ENCODE data around the gene LTBR. TPM values are rescaled to one million over a fixed set of nuclear protein-coding genes. Genes with fewer than 3 reads are reported as not detected.

LTBR gene
- total and polyA plus RNA-seq, 10 of the 15 experiments (the other 5 are each of a cell fraction or from before 2014, with no cell fraction given), result 0.24 to 0.44 TPM; not detected in 8

DNA sequence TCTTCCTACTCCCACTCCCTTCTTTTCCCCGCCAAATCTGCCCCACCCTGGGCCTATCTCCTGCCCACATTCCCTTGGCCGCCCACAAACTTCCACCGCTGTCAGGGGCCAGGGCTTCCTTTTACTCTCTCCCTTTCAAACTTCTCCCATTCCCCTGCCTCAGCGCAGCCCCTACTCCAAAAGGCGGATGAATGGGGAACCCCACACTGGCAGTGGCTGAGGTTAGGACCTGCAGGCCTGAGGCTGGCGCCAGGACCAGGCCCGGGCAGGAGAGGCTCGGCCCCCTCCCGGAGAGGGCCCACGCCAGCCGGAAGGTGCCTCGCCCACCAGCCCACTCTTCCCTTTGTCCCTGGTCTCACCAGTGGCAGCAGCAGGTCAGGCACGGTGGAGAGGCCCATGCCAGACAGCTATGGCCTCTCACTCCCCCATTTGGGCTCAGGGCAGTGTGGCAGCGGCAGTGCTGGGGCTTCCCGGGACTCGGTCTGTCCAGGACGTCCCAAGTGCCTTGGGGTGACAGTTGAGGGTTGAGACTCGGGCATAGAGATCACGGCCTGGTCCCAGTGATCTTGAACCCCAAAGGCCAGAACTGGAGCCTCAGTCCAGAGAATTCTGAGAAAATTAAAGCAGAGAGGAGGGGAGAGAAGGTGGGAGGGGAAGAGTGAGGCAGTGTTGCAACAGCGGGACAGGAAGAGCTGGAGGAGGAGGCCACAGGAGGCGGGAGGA is 42.4 kb upstream of the LTBR start, which contains the start of gene TNFRSF1A (continued):
- TF ChIP-seq, protein P1, sequence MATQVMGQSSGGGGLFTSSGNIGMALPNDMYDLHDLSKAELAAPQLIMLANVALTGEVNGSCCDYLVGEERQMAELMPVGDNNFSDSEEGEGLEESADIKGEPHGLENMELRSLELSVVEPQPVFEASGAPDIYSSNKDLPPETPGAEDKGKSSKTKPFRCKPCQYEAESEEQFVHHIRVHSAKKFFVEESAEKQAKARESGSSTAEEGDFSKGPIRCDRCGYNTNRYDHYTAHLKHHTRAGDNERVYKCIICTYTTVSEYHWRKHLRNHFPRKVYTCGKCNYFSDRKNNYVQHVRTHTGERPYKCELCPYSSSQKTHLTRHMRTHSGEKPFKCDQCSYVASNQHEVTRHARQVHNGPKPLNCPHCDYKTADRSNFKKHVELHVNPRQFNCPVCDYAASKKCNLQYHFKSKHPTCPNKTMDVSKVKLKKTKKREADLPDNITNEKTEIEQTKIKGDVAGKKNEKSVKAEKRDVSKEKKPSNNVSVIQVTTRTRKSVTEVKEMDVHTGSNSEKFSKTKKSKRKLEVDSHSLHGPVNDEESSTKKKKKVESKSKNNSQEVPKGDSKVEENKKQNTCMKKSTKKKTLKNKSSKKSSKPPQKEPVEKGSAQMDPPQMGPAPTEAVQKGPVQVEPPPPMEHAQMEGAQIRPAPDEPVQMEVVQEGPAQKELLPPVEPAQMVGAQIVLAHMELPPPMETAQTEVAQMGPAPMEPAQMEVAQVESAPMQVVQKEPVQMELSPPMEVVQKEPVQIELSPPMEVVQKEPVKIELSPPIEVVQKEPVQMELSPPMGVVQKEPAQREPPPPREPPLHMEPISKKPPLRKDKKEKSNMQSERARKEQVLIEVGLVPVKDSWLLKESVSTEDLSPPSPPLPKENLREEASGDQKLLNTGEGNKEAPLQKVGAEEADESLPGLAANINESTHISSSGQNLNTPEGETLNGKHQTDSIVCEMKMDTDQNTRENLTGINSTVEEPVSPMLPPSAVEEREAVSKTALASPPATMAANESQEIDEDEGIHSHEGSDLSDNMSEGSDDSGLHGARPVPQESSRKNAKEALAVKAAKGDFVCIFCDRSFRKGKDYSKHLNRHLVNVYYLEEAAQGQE (IDR thresholded peaks at IDR 0.05; ENCODE audit: low read depth, low read length), result no peak
- no peak for TF ChIP-seq NFIC (IDR thresholded peaks at IDR 0.05; ENCODE audit: low read depth, low read length)
- TF ChIP-seq, protein P2, sequence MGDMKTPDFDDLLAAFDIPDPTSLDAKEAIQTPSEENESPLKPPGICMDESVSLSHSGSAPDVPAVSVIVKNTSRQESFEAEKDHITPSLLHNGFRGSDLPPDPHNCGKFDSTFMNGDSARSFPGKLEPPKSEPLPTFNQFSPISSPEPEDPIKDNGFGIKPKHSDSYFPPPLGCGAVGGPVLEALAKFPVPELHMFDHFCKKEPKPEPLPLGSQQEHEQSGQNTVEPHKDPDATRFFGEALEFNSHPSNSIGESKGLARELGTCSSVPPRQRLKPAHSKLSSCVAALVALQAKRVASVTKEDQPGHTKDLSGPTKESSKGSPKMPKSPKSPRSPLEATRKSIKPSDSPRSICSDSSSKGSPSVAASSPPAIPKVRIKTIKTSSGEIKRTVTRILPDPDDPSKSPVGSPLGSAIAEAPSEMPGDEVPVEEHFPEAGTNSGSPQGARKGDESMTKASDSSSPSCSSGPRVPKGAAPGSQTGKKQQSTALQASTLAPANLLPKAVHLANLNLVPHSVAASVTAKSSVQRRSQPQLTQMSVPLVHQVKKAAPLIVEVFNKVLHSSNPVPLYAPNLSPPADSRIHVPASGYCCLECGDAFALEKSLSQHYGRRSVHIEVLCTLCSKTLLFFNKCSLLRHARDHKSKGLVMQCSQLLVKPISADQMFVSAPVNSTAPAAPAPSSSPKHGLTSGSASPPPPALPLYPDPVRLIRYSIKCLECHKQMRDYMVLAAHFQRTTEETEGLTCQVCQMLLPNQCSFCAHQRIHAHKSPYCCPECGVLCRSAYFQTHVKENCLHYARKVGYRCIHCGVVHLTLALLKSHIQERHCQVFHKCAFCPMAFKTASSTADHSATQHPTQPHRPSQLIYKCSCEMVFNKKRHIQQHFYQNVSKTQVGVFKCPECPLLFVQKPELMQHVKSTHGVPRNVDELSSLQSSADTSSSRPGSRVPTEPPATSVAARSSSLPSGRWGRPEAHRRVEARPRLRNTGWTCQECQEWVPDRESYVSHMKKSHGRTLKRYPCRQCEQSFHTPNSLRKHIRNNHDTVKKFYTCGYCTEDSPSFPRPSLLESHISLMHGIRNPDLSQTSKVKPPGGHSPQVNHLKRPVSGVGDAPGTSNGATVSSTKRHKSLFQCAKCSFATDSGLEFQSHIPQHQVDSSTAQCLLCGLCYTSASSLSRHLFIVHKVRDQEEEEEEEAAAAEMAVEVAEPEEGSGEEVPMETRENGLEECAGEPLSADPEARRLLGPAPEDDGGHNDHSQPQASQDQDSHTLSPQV (IDR thresholded peaks at IDR 0.05), result no peak
- no peak for TF ChIP-seq IRF4 (IDR thresholded peaks at IDR 0.05; ENCODE audit: low read depth, low read length)
- TF ChIP-seq MXI1 (IDR thresholded peaks at IDR 0.05; ENCODE audit: low read depth, low read length), result 0 out of 2 replicates have a peak, but pooled peaks have one; percentile 25
- peak; percentile 41 for TF ChIP-seq YY1 (IDR thresholded peaks at IDR 0.05; ENCODE audit: low read depth, low read length)
- TF ChIP-seq, protein P3, sequence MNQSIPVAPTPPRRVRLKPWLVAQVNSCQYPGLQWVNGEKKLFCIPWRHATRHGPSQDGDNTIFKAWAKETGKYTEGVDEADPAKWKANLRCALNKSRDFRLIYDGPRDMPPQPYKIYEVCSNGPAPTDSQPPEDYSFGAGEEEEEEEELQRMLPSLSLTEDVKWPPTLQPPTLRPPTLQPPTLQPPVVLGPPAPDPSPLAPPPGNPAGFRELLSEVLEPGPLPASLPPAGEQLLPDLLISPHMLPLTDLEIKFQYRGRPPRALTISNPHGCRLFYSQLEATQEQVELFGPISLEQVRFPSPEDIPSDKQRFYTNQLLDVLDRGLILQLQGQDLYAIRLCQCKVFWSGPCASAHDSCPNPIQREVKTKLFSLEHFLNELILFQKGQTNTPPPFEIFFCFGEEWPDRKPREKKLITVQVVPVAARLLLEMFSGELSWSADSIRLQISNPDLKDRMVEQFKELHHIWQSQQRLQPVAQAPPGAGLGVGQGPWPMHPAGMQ (IDR thresholded peaks at IDR 0.05; ENCODE audit: borderline replicate concordance), result no peak
- no peak for TF ChIP-seq RCOR1 (conservative IDR thresholded peaks at IDR 0.05; ENCODE audit: low read depth, low read length)
- TF ChIP-seq TCF12 (IDR thresholded peaks at IDR 0.05; ENCODE audit: low read depth, low read length), result no peak
- TF ChIP-seq, protein P4, sequence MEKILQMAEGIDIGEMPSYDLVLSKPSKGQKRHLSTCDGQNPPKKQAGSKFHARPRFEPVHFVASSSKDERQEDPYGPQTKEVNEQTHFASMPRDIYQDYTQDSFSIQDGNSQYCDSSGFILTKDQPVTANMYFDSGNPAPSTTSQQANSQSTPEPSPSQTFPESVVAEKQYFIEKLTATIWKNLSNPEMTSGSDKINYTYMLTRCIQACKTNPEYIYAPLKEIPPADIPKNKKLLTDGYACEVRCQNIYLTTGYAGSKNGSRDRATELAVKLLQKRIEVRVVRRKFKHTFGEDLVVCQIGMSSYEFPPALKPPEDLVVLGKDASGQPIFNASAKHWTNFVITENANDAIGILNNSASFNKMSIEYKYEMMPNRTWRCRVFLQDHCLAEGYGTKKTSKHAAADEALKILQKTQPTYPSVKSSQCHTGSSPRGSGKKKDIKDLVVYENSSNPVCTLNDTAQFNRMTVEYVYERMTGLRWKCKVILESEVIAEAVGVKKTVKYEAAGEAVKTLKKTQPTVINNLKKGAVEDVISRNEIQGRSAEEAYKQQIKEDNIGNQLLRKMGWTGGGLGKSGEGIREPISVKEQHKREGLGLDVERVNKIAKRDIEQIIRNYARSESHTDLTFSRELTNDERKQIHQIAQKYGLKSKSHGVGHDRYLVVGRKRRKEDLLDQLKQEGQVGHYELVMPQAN (conservative IDR thresholded peaks at IDR 0.05), result peak; percentile 65; the same call in 1 of the 2 replicates
- TF ChIP-seq CREB1 (IDR thresholded peaks at IDR 0.05; ENCODE audit: low read depth), result no peak
- TF ChIP-seq, protein P5, sequence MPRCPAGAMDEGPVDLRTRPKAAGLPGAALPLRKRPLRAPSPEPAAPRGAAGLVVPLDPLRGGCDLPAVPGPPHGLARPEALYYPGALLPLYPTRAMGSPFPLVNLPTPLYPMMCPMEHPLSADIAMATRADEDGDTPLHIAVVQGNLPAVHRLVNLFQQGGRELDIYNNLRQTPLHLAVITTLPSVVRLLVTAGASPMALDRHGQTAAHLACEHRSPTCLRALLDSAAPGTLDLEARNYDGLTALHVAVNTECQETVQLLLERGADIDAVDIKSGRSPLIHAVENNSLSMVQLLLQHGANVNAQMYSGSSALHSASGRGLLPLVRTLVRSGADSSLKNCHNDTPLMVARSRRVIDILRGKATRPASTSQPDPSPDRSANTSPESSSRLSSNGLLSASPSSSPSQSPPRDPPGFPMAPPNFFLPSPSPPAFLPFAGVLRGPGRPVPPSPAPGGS (IDR thresholded peaks at IDR 0.05; ENCODE audit: borderline replicate concordance, insufficient read depth, low read depth, low read length, poor library complexity, severe bottlenecking), result no peak
- no peak for TF ChIP-seq CBX5 (IDR thresholded peaks at IDR 0.05; ENCODE audit: low read depth)
- TF ChIP-seq TBL1XR1 (IDR thresholded peaks at IDR 0.05; ENCODE audit: low read depth, low read length), result no peak
- TF ChIP-seq CBFB (IDR thresholded peaks at IDR 0.05; ENCODE audit: low read depth), result 0 out of 2 replicates have a peak, but pooled peaks have one; percentile 31
- TF ChIP-seq FOS (IDR thresholded peaks at IDR 0.05; ENCODE audit: borderline replicate concordance, extremely low read depth, insufficient read length), result no peak
- no peak for TF ChIP-seq SUPT20H (IDR thresholded peaks at IDR 0.05; ENCODE audit: borderline replicate concordance, control insufficient read depth, low read depth, low read length)

All from GM12878 (cell line).